HCT116 (cell line): ENCODE measurements around the gene PLPPR3. TPM values are rescaled to one million over a fixed set of nuclear protein-coding genes. Genes with fewer than 3 reads are reported as not detected.

ENCODE experiments used
- ATAC-seq: fragments of 200-7000 bp; cut with Tn5 transposase; 2 replicates; pipeline ENCODE4 v1.9.1; 2020; ENCODE audit warnings: mild to moderate bottlenecking, moderate library complexity
- BruUV-seq: library from RNA; stranded (reverse); fragments of 400-500 nt; replicated peaks from 2 replicates; lab custom pipeline; 2021; lab: Mats Ljungman, UMichigan
- CTCF ChIA-PET: fragments of 300-600 bp; sonication (Branson Sonifier 250); formaldehyde crosslinking; loops from one replicate; lab custom pipeline; 2021; ENCODE audit warnings: antibody characterized with exemption; lab: Charles Lee
- POLR2A ChIA-PET: fragments of 300-600, 350-600 bp; sonication (Branson Sonifier 250); formaldehyde crosslinking; loops from one replicate; lab custom pipeline; 2021; ENCODE audit warnings: antibody characterized with exemption; lab: Charles Lee
- RAD21 ChIA-PET, 2 experiments: fragments of 300-600 bp; sonication (Branson Sonifier 250); formaldehyde crosslinking; loops; one replicate each; lab custom pipeline; 2023; ENCODE audit warnings: low total read pairs in 2 of 2; ENCODE audit not compliant: uncharacterized antibody in 2 of 2, unreplicated experiment in 2 of 2, low non-redundant PET in 1 of 2; lab: Charles Lee
- DNase-seq: peaks from one replicate; pipeline ENCODE4 v3.0.0-alpha.2; 2010; ENCODE audit warnings: low read depth, low spot score
- H2AFZ ChIP-seq: fragments of 200-600 bp; shearing (Covaris generic), sonication (generic); 2 replicates; pipeline ENCODE4 v1.6.1; 2017; ENCODE audit warnings: low read depth, mixed run types, mixed read lengths, antibody characterized with exemption, low read length; ENCODE audit not compliant: poor library complexity, severe bottlenecking
- H3K27ac ChIP-seq: 2 replicates; pipeline ENCODE4 v1.5.1; 2012; ENCODE audit warnings: low read depth, low read length
- H3K27me3 ChIP-seq: fragments of 200-600 bp; sonication (generic); 2 replicates; pipeline ENCODE4 v1.6.1; 2016; ENCODE audit warnings: mixed run types, low read length, mixed read lengths; ENCODE audit not compliant: insufficient read depth
- H3K36me3 ChIP-seq, 2 experiments: fragments of 200-500 bp in 1 of 2; fragments of 200-600 bp in 1 of 2; sonication (Bioruptor generic) in 1 of 2; sonication (generic) in 1 of 2; 2 replicates each; pipeline versions ENCODE4 v1.5.1 to v1.6.1; 2014 to 2016; ENCODE audit warnings: low read length in 2 of 2, inconsistent platforms in 1 of 2, mixed read lengths in 1 of 2, mixed run types in 1 of 2; ENCODE audit not compliant: insufficient read depth in 2 of 2, control insufficient read depth in 1 of 2
- H3K4me1 ChIP-seq, 2 experiments: fragments of 200-600 bp in 1 of 2; sonication (generic) in 1 of 2; 2 replicates each; pipeline versions ENCODE4 v1.5.1 to v1.6.1; 2012 to 2017; ENCODE audit warnings: low read length in 2 of 2, inconsistent platforms in 1 of 2, mild to moderate bottlenecking in 1 of 2, mixed read lengths in 1 of 2, mixed run types in 1 of 2, moderate library complexity in 1 of 2; ENCODE audit not compliant: insufficient read depth in 2 of 2, control insufficient read depth in 1 of 2
- H3K4me2 ChIP-seq: fragments of 200-600 bp; sonication (generic); 2 replicates; pipeline ENCODE4 v1.6.1; 2017; ENCODE audit warnings: mixed run types, low read length, mixed read lengths
- H3K4me3 ChIP-seq, 2 experiments: fragments of 200-600 bp in 1 of 2; sonication (generic) in 1 of 2; replicated peaks in 1 of 2; 2 replicates each; pipeline ENCODE4 v1.5.1; 2011 to 2016; ENCODE audit warnings: low read length in 2 of 2, control low read depth in 1 of 2, low read depth in 1 of 2, mild to moderate bottlenecking in 1 of 2, mixed read lengths in 1 of 2, mixed run types in 1 of 2
- H3K79me2 ChIP-seq: fragments of 200-600 bp; sonication (generic); 2 replicates; pipeline ENCODE4 v1.6.1; 2017; ENCODE audit warnings: mild to moderate bottlenecking, mixed run types, low read length, moderate library complexity, mixed read lengths; ENCODE audit not compliant: insufficient read depth
- H3K9ac ChIP-seq: fragments of 200-600 bp; sonication (generic); 2 replicates; pipeline ENCODE4 v1.6.1; 2016; ENCODE audit warnings: low read length, mixed read lengths
- H3K9me2 ChIP-seq: fragments of 200-600 bp; sonication (generic), shearing (Covaris generic); 2 replicates; pipeline ENCODE4 v1.6.1; 2017; ENCODE audit warnings: mixed run types, mild to moderate bottlenecking, moderate library complexity; ENCODE audit not compliant: insufficient read depth
- H3K9me3 ChIP-seq, 2 experiments: fragments of 200-500 bp in 1 of 2; fragments of 200-600 bp in 1 of 2; sonication (Bioruptor generic) in 1 of 2; sonication (generic) in 1 of 2; 2 replicates each; pipeline ENCODE4 v1.6.1; 2014 to 2017; ENCODE audit warnings: low read length in 2 of 2, mixed read lengths in 2 of 2, inconsistent platforms in 1 of 2, low read depth in 1 of 2, mild to moderate bottlenecking in 1 of 2, mixed run types in 1 of 2, moderate library complexity in 1 of 2; ENCODE audit not compliant: control insufficient read depth in 1 of 2, insufficient read depth in 1 of 2
- H4K20me1 ChIP-seq: fragments of 200-600 bp; sonication (generic), shearing (Covaris generic); 2 replicates; pipeline ENCODE4 v1.6.1; 2017; ENCODE audit warnings: mixed run types, mild to moderate bottlenecking, moderate library complexity; ENCODE audit not compliant: insufficient read depth
- ATF3 ChIP-seq: IDR thresholded peaks from 2 replicates; pipeline ENCODE4 v1.6.1; 2012
- CBX3 ChIP-seq: IDR thresholded peaks from 2 replicates; pipeline ENCODE4 v1.6.1; 2012; ENCODE audit warnings: low read depth
- CEBPB ChIP-seq: IDR thresholded peaks from 2 replicates; pipeline ENCODE4 v1.6.1; 2012; ENCODE audit warnings: low read depth
- ELF1 ChIP-seq: IDR thresholded peaks from 2 replicates; pipeline ENCODE4 v1.6.1; 2012; ENCODE audit warnings: low read depth, borderline replicate concordance
- EZH2 ChIP-seq: fragments of 200-600 bp; sonication (generic); IDR thresholded peaks from 2 replicates; pipeline ENCODE4 v1.6.1; 2017; ENCODE audit warnings: antibody characterized with exemption, mixed run types
- FOSL1 ChIP-seq: IDR thresholded peaks from 2 replicates; pipeline ENCODE4 v1.6.1; 2012; ENCODE audit warnings: low read depth
- JUND ChIP-seq: IDR thresholded peaks from 2 replicates; pipeline ENCODE4 v1.6.1; 2012
- REST ChIP-seq: IDR thresholded peaks from 2 replicates; pipeline ENCODE4 v1.6.1; 2012; ENCODE audit warnings: low read depth
- SIN3A ChIP-seq: IDR thresholded peaks from 2 replicates; pipeline ENCODE4 v1.6.1; 2012; ENCODE audit warnings: low read depth
- SP1 ChIP-seq: IDR thresholded peaks from 2 replicates; pipeline ENCODE4 v1.6.1; 2012; ENCODE audit warnings: low read depth
- SRF ChIP-seq: IDR thresholded peaks from 2 replicates; pipeline ENCODE4 v1.6.1; 2012; ENCODE audit warnings: low read depth
- TCF7L2 ChIP-seq: IDR thresholded peaks from 2 replicates; pipeline ENCODE4 v1.7.0; 2011; ENCODE audit warnings: borderline replicate concordance, inconsistent platforms; ENCODE audit not compliant: insufficient read depth, insufficient read length; ENCODE audit errors: extremely low read depth
- YY1 ChIP-seq: IDR thresholded peaks from 2 replicates; pipeline ENCODE4 v1.6.1; 2011; ENCODE audit warnings: low read length, low read depth, moderate library complexity, mild to moderate bottlenecking; ENCODE audit not compliant: insufficient replicate concordance; ENCODE audit errors: extremely low read depth
- ZBTB33 ChIP-seq: IDR thresholded peaks from 2 replicates; pipeline ENCODE4 v1.6.1; 2011; ENCODE audit warnings: mild to moderate bottlenecking, low read length, moderate library complexity; ENCODE audit not compliant: insufficient replicate concordance; ENCODE audit errors: extremely low read depth
- ZNF274 ChIP-seq: fragments of 200-500 bp; sonication (Bioruptor generic); IDR thresholded peaks from 2 replicates; pipeline ENCODE4 v1.6.1; 2014; ENCODE audit warnings: mild to moderate bottlenecking, low read depth, low read length, inconsistent platforms
- intact Hi-C: fragments of 100-400 bp; cut with micrococcal nuclease; formaldehyde crosslinking; loops from 2 replicates; pipeline ENCODE4 v1.10.0; 2022
- total RNA-seq: library from RNA; stranded (reverse); gene quantifications from one replicate; pipeline ENCODE4 v1.2.1, GENCODE V29; 2021; ENCODE audit not compliant: unreplicated experiment

Gene PLPPR3
- total RNA-seq, 1 experiment from 2014 or later: 0.27 TPM

- no peak overlapping the region for H2AFZ ChIP-seq
- POLR2A ChIA-PET: interaction anchor here (0.7 kb wide), 1 partner anchor 121 kb away, joined by 3 read pairs; the partner anchor contains the start of gene WDR18
- intact Hi-C loops: no loop called here
- H3K4me3 ChIP-seq: no peak overlapping the region
- no peaks in the 10 kb centered on the region; a peak in 1 of 4 replicates for H3K36me3 ChIP-seq
- H3K27ac ChIP-seq: no peak overlapping the region; the same call in 1 of the 2 replicates
- H3K4me1 ChIP-seq: peaks cover 14 to 32% of the 10 kb centered on the region in 2 experiments
- no peaks in the 10 kb centered on the region for H3K9me2 ChIP-seq
- DNase-seq: no peak
- CTCF ChIA-PET: no interaction called here
- no peaks in the 10 kb centered on the region for H3K9me3 ChIP-seq
- no peak overlapping the region for H3K9ac ChIP-seq
- BruUV-seq: no TSS peak
- RAD21 ChIA-PET: no interaction called here
- no peaks in the 10 kb centered on the region for H4K20me1 ChIP-seq
- H3K79me2 ChIP-seq: no peaks in the 10 kb centered on the region
- H3K4me2 ChIP-seq: no peak overlapping the region
- ATAC-seq: no peak
- no peaks in the 10 kb centered on the region for H3K27me3 ChIP-seq
- TF ChIP-seq ZBTB33 (no peak), YY1 (no peak), CBX3 (no peak), EZH2 (no peak), FOSL1 (no peak), SP1 (no peak), REST (no peak), CEBPB (no peak), ATF3 (no peak), JUND (no peak), SRF (no peak), SIN3A (no peak), ZNF274 (no peak), ELF1 (no peak), TCF7L2 (no peak)
Measured at GRCh38 chr19:863315-863620, 41.5 kb upstream of the PLPPR3 start.
